HG02571 (cell line): ENCODE results near the gene DYNLL1.

ENCODE experiments used
- ATAC-seq: cut with Tn5 transposase; IDR thresholded peaks from one replicate; pipeline ENCODE4 v1.9.1; 2021; ENCODE audit warnings: mild to moderate bottlenecking, moderate library complexity; ENCODE audit not compliant: unreplicated experiment

The DYNLL1 gene

DNA sequence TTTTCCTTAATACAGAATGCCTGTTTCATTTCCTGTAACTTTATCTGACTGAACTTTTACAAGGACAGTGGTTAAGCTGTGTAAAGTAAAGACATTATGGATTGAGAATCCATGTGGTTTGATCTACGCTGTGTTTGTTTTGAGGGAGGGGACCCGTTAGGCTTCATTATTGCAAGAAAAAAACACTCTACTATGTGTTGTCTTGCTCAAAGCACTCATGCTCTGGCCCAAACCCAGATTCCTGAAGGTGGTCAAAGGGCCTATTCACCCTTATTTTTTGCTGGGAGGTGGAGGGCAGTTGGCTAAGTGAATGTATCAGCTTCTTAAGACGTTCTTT, 50.1 kb downstream of the DYNLL1 start:
- no peak for ATAC-seq
